ENCODE measurements around the gene MYO1D.
"Not testable (repeated sequence)": the region's sequence is repeated elsewhere in the genome, so short reads cannot be mapped to it uniquely, and the experiment has no call there.

Gene MYO1D

GRCh38 chr17:32821987-32822934 lies 54.7 kb downstream of the MYO1D start:
- not testable (repeated sequence) for H3K9me3 Mint-ChIP-seq, H3K4me1 Mint-ChIP-seq, H3K4me3 Mint-ChIP-seq, H3K36me3 Mint-ChIP-seq, H3K27ac Mint-ChIP-seq
- H3K27me3 Mint-ChIP-seq = peaks cover 15% of the 10 kb centered on the region

- H3K4me3 Mint-ChIP-seq = no peak overlapping the region
- H3K27ac Mint-ChIP-seq = no peak overlapping the region
- no peaks in the 10 kb centered on the region for H3K4me1 Mint-ChIP-seq
- H3K27me3 Mint-ChIP-seq = peaks cover 12% of the 10 kb centered on the region
- no peaks in the 10 kb centered on the region for H3K9me3 Mint-ChIP-seq
- H3K36me3 Mint-ChIP-seq = no peaks in the 10 kb centered on the region
These were observed 56.5 kb downstream of the MYO1D start for GRCh38 chr17:32820440-32820839.

- H3K4me1 Mint-ChIP-seq = no peaks in the 10 kb centered on the region
- H3K36me3 Mint-ChIP-seq = no peaks in the 10 kb centered on the region
- H3K27ac Mint-ChIP-seq = no peak overlapping the region
- no peak overlapping the region for H3K4me3 Mint-ChIP-seq
- H3K9me3 Mint-ChIP-seq = no peaks in the 10 kb centered on the region
- peaks cover 12% of the 10 kb centered on the region for H3K27me3 Mint-ChIP-seq
These were observed 57.1 kb downstream of the MYO1D start for GRCh38 chr17:32819787-32820186.

- H3K4me1 Mint-ChIP-seq = no peaks in the 10 kb centered on the region
- no peak overlapping the region for H3K4me3 Mint-ChIP-seq
- H3K36me3 Mint-ChIP-seq = no peaks in the 10 kb centered on the region
- H3K9me3 Mint-ChIP-seq = no peaks in the 10 kb centered on the region
- no peak overlapping the region for H3K27ac Mint-ChIP-seq
- peaks cover 10% of the 10 kb centered on the region for H3K27me3 Mint-ChIP-seq
These were observed 57.9 kb downstream of the MYO1D start for GRCh38 chr17:32819035-32819434.

- no peaks in the 10 kb centered on the region for H3K4me1 Mint-ChIP-seq
- H3K9me3 Mint-ChIP-seq = no peaks in the 10 kb centered on the region
- H3K4me3 Mint-ChIP-seq = no peak overlapping the region
- H3K27ac Mint-ChIP-seq = no peak overlapping the region
- no peaks in the 10 kb centered on the region for H3K27me3 Mint-ChIP-seq
- H3K36me3 Mint-ChIP-seq = no peaks in the 10 kb centered on the region
These were observed 61.5 kb downstream of the MYO1D start for GRCh38 chr17:32815460-32815859.

GRCh38 chr17:32814836-32815235 lies 62.1 kb downstream of the MYO1D start:
- Mint-ChIP-seq H3K27ac (no peak overlapping the region), H3K4me1 (no peaks in the 10 kb centered on the region), H3K4me3 (no peak overlapping the region), H3K27me3 (no peaks in the 10 kb centered on the region), H3K9me3 (no peaks in the 10 kb centered on the region), H3K36me3 (no peaks in the 10 kb centered on the region)

- Mint-ChIP-seq H3K9me3 (no peaks in the 10 kb centered on the region), H3K36me3 (no peaks in the 10 kb centered on the region), H3K4me3 (no peak overlapping the region), H3K4me1 (no peaks in the 10 kb centered on the region), H3K27me3 (no peaks in the 10 kb centered on the region), H3K27ac (no peak overlapping the region)
These were observed 63.9 kb downstream of the MYO1D start for GRCh38 chr17:32813021-32813420.

- no peaks in the 10 kb centered on the region for H3K4me1 Mint-ChIP-seq
These were observed 66.2 kb downstream of the MYO1D start for GRCh38 chr17:32810690-32811089.

GRCh38 chr17:32807577-32807976 lies 69.3 kb downstream of the MYO1D start:
- Mint-ChIP-seq H3K27ac (no peak overlapping the region), H3K9me3 (no peaks in the 10 kb centered on the region), H3K4me1 (no peaks in the 10 kb centered on the region), H3K36me3 (no peaks in the 10 kb centered on the region), H3K4me3 (no peak overlapping the region), H3K27me3 (no peaks in the 10 kb centered on the region)

More at GRCh38 chr17:32810690-32811089, 66.2 kb downstream of the MYO1D start:
- H3K27ac Mint-ChIP-seq = no peak overlapping the region
- no peaks in the 10 kb centered on the region for H3K36me3 Mint-ChIP-seq
- H3K4me3 Mint-ChIP-seq = no peak overlapping the region
- H3K27me3 Mint-ChIP-seq = no peaks in the 10 kb centered on the region
- H3K9me3 Mint-ChIP-seq = no peaks in the 10 kb centered on the region

GRCh38 chr17:32806646-32807045 lies 70.3 kb downstream of the MYO1D start:
- Mint-ChIP-seq H3K27ac (no peak overlapping the region), H3K9me3 (no peaks in the 10 kb centered on the region), H3K27me3 (no peaks in the 10 kb centered on the region), H3K4me3 (no peak overlapping the region), H3K4me1 (no peaks in the 10 kb centered on the region), H3K36me3 (no peaks in the 10 kb centered on the region)

- no peak overlapping the region for H3K27ac Mint-ChIP-seq
- H3K36me3 Mint-ChIP-seq = no peaks in the 10 kb centered on the region
- H3K4me3 Mint-ChIP-seq = no peak overlapping the region
- H3K27me3 Mint-ChIP-seq = peaks cover 3% of the 10 kb centered on the region
- H3K4me1 Mint-ChIP-seq = no peaks in the 10 kb centered on the region
- H3K9me3 Mint-ChIP-seq = no peaks in the 10 kb centered on the region
These were observed 71.6 kb downstream of the MYO1D start for GRCh38 chr17:32805029-32805976.

GRCh38 chr17:32803544-32803943 lies 73.4 kb downstream of the MYO1D start:
- Mint-ChIP-seq H3K27ac (no peak overlapping the region), H3K9me3 (no peaks in the 10 kb centered on the region), H3K4me3 (no peak overlapping the region), H3K27me3 (peaks cover 3% of the 10 kb centered on the region), H3K4me1 (no peaks in the 10 kb centered on the region), H3K36me3 (no peaks in the 10 kb centered on the region)

- no peaks in the 10 kb centered on the region for H3K9me3 Mint-ChIP-seq
- no peak overlapping the region for H3K4me3 Mint-ChIP-seq
- no peaks in the 10 kb centered on the region for H3K4me1 Mint-ChIP-seq
- peaks cover 3% of the 10 kb centered on the region for H3K27me3 Mint-ChIP-seq
- H3K27ac Mint-ChIP-seq = no peak overlapping the region
- H3K36me3 Mint-ChIP-seq = no peaks in the 10 kb centered on the region
These were observed 74.6 kb downstream of the MYO1D start for GRCh38 chr17:32802306-32802705.

- H3K36me3 Mint-ChIP-seq = no peaks in the 10 kb centered on the region
- H3K27ac Mint-ChIP-seq = no peak overlapping the region
- H3K4me3 Mint-ChIP-seq = no peak overlapping the region
- no peaks in the 10 kb centered on the region for H3K4me1 Mint-ChIP-seq
- peaks cover 3% of the 10 kb centered on the region for H3K27me3 Mint-ChIP-seq
- no peaks in the 10 kb centered on the region for H3K9me3 Mint-ChIP-seq
These were observed 75.3 kb downstream of the MYO1D start for GRCh38 chr17:32801641-32802040.

GRCh38 chr17:32801193-32801592 lies 75.7 kb downstream of the MYO1D start:
- no peaks in the 10 kb centered on the region for H3K9me3 Mint-ChIP-seq
- no peaks in the 10 kb centered on the region for H3K4me1 Mint-ChIP-seq
- H3K27ac Mint-ChIP-seq = no peak overlapping the region
- H3K36me3 Mint-ChIP-seq = no peaks in the 10 kb centered on the region
- H3K4me3 Mint-ChIP-seq = no peak overlapping the region
- H3K27me3 Mint-ChIP-seq = peaks cover 3% of the 10 kb centered on the region

- no peaks in the 10 kb centered on the region for H3K9me3 Mint-ChIP-seq
- H3K27me3 Mint-ChIP-seq = peaks cover 3% of the 10 kb centered on the region
- H3K27ac Mint-ChIP-seq = no peak overlapping the region
- H3K36me3 Mint-ChIP-seq = no peaks in the 10 kb centered on the region
- H3K4me1 Mint-ChIP-seq = no peaks in the 10 kb centered on the region
- H3K4me3 Mint-ChIP-seq = no peak overlapping the region
These were observed 78.0 kb downstream of the MYO1D start for GRCh38 chr17:32798938-32799337.

Data from activated naive CD4-positive, alpha-beta T cell treated with anti-CD3 and anti-CD28 coated beads, Interleukin-2, amount 50 U/mL, for 24 hours (primary cell).